HG03565 (cell line): ENCODE results near the gene ZNRF1.
"Not testable (repeated sequence)": the region's sequence is repeated elsewhere in the genome, so short reads cannot be mapped to it uniquely, and the experiment has no call there.

Experiments
- ATAC-seq: cut with Tn5 transposase; IDR thresholded peaks from one replicate; pipeline ENCODE4 v1.9.1; 2021; ENCODE audit warnings: mild to moderate bottlenecking, moderate library complexity; ENCODE audit not compliant: unreplicated experiment

The ZNRF1 gene

DNA sequence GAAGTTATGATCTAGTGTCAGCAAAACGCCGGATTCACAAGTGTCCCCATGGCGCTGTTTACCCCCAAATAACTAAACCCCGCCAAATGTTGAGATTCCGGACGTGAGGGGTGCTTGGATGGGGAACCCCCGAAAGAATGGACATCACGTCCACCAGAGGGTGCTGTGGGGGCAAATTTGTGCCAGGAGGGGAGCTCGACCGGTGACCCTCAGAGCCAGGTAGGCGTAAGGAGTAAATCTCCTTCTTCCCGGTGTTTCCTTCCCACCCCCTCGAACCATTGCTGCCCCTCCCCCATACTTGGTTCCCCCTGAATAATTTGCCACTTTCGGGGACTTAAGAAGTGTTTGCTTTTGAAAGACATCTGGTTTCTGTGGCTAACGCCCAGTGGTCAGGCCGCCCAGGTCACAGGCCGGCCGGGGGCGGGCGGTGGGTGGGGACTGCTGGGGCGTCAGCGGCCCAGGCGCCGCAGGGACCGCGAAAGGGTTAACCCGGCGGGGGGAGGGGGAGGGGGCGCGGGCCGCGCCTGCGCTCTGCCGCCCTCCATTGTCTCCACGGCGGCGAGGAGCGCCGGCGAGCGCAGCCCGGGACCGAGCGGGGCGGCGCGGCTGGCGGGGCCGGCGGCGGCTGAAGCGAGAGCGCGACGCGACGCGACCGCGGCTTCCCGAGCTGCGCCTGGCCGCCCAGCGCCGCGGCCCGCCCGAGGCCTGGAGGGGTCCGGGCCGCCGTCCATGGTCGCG lies at the start of gene ZNRF1:
TSS of gene ZNRF1 (plus strand) at position 544 of the 738 bp plus-strand sequence. CDS start 648 bp downstream, outside the sequence.
- peak; percentile 59 for ATAC-seq

DNA sequence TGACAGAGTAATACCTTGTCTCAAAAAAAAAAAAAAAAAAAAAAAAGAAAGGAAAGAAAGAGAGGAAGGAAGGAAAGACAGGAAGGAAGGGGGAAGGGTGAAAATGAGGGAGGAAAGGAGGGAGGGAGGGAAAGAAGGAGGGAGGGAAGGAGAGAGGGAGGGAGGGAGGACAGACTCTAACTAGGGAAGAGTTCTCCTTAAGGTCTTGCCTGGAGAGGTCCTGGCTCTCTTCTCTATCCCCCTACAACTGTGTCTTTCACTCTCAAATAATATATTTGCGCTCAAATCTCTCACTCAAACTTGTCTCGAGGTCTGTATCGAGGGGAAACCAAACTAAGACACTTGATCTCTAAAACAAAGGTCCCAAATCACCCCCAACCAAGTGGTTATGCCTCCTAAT lies 49.5 kb upstream of the ZNRF1 start:
- no peak for ATAC-seq

DNA sequence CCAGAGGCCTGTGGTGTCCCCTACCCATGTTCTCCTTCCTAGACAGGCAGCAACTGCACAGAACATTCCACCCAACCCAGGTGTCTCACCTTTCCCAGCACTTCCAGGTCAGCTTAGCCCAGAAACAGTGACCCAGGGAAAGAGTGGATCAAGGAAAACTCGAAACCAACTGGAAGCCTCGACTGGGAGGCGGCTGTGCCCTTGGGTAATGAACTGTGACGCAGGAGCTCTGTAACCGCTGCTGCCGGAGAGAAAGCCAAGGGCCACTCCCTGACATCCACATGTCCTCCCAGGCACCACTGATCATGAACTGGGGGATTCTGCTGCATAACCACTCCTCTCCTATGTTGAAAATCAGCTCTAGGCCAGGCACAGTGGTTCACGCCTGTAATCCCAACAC lies 48.3 kb upstream of the ZNRF1 start:
- no peak for ATAC-seq

DNA sequence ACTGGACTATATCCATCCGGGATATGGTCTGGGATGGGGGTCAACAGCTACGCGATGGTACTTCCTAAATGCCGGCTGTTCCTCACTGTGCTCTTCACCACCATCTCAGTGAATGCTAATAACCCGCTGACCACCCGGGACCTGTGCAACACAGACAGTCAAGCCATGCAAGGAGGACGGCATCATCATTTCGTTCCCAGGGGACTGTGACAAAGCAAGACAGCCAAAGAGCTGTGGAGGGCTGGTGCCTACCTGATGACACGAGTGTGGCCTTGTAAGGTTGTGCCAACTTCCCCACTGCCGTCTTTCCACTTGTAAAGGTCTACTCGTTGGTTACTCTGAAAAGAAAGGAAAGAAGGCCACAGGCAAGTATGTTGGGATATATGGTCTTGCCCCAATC lies 47.6 kb upstream of the ZNRF1 start:
- no peak for ATAC-seq

DNA sequence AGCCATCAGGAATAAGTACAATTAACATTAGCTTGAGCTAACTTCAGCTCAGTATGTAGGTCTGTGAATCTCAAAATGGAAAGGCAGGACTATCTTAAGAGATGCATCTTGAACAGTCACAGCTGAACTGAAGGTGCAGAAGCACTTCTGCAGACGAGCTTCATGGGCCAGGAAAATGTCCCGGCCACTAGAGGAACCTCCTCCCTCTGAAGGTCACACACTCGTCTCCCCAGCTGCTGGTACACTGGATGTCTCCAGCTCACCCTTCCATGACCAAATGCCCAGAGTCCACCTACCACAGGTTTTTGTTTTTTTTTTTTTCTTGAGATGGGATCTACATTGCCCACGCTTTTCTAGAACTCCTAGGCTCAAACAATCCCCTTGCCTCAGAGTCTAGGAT lies 47.1 kb upstream of the ZNRF1 start:
- ATAC-seq: no peak

DNA sequence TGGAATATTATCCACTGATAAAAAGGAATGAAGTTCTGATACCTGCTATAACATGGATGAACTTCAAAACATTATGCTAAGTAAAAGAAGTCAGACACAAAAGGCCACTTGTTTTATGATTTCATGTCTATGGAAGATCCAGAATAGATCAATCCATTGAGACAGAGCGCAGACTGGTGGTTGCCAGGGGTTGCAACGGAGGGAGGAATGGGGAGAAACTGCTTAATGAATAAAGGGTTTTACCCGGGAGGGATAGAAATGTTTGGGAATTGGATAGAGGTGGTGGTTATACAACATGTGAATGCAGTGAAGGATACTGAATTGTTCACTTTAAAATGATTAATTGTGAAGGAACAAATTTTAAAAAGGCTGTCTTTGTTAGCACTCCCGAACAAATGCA lies 44.1 kb upstream of the ZNRF1 start:
- ATAC-seq: no peak

DNA sequence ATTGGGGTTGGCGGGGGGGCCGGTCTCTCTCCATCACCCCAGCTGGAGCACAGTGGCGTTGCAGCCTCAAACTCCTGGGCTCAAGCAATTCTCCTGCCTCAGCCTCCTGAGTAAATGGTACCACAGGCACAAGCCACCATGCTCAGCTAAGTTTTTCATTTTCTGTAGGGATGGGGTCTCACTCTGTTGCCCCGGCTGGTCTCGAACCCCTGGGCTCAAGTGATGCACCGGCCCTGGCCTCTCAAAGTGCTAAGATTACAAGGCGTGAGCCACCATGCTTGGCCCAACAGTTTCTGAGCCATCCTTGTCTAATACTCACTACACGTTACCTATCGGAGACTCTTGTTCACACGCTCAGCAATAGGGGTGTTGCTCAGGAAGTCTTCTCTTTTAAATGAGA lies 25.5 kb upstream of the ZNRF1 start:
- ATAC-seq: no peak

DNA sequence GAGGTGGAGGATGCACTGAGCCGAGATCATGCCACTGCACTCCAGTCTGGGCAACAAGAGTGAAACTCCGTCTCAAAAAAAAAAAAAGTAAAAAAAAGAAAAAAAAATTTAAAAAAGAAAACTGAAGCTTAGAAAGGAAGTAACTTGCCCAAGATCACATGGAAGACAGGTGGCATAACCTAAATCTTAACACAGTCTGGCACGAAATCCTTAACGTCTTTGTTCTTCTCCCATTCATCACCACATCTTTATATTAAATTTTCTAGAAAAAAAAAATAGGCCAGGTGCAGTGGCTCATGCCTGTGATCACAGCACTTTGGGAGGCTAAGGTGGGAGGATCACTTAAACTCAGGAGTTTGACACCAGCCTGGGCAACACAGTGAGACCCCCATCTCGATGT lies 23.2 kb upstream of the ZNRF1 start:
- no peak for ATAC-seq

DNA sequence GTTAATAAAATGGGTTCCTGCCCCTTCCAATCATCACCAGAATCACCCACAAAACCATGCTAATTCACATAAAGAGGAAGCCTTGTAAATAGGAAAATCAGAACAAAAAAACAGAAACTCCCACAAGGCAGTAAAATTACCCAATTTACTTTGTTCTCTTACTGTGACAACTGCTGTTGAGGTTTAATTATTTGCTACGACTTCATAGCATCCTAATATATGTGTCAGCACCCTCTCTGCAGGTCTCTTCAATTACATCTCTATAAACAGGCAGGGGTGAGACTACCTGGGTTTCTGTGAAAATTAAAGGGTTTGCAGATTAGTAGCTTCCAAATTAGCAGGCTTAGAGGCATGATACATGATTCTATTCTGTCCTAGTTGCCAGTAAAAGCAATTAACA lies 16.6 kb upstream of the ZNRF1 start:
- ATAC-seq: no peak

DNA sequence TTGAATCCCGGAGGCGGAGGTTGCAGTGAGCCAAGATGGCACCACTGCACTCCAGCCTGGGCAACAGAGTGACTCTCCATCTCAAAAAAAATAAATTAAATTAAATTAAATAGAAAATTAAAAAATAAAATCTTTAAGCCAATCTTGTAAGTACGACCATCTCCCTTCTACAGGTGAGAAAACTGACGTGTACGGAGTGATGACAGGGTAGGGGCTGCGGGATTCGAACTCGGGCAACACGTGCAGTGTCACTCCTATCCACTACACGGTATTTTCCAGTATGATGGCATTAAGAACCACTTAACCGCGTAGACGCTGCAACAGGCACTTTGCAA lies 14.7 kb upstream of the ZNRF1 start:
- no peak for ATAC-seq

DNA sequence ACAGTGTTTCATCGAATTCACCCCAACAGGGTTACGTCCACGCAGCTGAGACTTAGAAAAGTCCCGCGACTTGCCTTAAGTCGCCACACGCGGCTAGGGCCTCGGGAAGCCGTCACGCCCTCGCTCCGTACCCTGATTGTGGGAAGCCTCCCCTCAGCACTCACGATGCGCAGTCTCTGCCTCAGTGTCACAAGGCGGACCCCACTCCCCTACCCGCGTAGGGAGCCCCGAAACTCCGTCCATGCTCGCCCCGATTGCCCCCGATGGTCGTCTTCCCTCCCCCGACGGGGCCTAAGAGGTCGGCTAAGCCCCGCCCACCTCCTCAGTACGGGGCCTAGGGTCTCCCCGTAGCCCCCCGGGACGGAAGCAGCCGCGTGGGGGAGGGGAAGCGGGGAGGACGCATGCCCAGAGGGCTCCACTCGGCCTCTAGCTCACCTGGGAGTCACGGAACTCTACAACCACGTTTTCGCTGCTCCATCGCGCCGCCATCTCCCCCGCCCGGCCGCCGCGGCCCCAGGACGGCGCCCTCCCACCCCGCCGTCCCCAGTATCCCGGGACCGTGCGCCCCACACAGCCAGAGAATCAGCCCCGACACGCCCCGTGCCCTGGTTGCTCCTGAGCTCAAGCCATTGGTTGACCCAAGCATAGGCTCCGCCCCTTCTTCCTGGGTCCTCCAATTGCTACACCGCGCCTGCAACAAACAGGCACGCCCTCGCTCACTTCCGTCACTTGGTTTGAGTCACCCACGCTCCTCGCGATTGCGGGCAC lies 14.1 kb upstream of the ZNRF1 start, which contains the start of gene WDR59:
TSS of gene WDR59 (minus strand) at position 595 of the 768 bp plus-strand sequence. CDS start at position 489, 106 bp downstream.
- peak; percentile 99 for ATAC-seq

DNA sequence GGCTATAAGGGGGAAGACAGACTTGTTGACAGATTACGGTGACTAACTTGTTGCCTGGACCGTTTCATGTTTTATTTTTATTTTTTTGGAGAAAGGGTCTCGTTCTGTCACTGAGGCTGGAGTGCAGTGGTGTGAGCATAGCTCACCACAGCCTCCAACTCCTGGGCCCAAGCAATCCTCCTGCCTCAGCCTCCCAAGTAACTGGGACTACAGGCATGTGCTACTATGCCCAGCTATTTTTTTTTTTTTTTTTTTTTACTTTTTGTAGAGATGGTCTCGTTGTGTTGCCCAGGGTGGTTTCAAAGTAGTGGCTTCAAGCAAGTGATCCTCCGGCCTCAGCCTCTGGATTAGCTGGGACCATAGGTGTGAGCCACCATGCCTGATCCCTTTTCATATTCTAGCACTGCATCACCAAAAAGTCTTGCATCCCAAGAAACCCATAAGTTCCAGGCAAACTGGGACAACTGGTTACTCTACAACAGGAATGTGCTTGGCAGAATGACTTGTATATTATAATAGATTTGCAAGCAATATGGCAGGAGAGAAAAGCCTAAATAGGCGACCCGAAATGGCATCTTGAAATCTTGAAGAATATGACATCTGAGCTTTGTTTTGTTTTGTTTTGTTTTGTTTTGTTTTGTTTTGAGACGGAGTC lies 11.7 kb upstream of the ZNRF1 start:
- no peak for ATAC-seq

DNA sequence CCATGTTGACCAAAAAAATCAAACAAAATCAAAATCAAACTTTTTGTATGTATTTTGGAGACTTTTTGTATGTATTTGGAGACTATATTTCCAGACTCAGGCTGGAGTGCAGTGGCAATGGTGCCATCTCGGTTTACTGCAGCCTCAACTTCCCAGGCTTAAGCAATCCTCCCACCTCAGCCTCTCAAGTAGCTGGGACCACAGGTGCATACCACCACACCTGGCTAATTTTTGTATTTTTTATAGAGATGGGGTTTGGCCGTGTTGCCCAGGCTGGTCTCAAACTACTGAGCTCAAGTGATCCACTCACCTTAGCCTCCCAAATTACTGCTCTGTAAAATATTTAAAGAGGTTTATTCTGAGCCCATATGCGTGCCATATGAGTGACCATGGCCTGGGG lies 9.0 kb upstream of the ZNRF1 start:
- ATAC-seq: not testable (repeated sequence)

DNA sequence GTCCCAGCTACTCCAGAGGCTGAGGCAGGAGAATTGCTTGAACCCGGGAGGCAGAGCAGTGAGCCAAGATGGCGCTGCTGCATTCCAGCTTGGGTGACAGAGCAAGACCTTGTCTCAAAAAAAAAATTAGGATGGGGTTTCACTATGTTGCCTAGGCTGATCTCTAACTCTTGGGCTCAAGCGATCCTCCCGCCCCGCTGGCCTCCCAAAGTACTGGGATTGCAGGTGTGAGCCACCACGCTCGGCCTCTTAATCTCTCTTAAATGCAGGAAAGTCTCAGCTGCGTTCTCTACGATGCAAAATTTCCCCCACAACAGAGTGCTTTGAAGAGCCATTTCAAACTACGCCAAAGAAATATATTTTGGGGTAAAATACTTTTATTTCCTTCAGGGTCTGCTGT lies 8.0 kb upstream of the ZNRF1 start:
- ATAC-seq: no peak

DNA sequence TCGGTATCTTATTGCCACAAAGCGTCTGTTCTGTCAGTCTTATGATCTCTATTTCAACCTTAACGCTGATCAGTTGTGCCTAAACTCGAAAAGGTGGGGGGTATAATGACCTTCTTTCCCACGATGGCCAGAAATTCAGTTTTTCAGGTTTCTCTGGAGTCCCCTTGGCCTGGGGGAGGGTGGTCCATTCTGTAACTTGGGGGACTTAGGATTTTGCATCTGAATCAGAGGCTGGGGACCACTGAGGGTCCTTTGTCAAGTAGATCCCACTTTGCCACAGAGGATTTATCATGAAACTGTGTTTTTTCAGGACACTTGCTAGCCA lies 7.6 kb upstream of the ZNRF1 start:
- no peak for ATAC-seq

DNA sequence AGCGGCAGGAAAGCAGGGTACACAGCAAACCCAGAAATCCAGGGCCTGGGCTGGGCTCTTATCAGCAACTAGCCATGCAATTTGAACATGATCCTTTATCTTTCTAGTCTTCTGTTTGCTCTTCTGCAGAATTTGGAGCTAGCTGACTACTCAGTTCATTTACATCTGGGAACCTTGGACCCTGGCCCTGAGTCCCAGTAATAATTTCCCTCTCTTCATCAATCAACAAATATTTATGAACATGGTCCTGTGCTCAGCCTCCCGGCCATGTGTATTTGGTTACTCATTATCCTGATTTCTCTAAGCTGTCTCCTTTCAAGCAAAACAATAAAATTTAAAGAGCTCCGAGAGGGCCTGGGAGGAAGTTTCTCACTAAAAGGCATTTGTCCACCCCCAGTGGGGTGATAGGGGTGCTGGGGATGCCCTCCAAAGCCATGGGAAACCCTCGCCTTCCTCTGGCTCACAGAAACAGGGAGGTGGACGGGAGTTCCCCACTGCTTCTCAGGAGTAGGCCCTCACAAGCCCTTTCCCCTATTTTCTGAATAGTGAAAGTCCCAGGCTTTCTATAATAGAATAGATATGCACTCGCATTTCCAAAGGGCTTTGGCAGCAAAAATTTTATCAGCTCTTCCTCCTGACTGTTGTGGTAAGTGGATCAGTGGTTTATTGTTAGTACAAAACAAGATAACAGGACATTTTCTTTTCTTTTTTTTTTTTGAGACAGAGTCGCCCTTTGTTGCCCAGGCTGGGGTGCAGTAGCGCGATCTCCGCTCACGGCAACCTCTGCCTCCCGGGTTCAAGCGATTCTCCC lies 7.0 kb upstream of the ZNRF1 start:
- no peak for ATAC-seq

DNA sequence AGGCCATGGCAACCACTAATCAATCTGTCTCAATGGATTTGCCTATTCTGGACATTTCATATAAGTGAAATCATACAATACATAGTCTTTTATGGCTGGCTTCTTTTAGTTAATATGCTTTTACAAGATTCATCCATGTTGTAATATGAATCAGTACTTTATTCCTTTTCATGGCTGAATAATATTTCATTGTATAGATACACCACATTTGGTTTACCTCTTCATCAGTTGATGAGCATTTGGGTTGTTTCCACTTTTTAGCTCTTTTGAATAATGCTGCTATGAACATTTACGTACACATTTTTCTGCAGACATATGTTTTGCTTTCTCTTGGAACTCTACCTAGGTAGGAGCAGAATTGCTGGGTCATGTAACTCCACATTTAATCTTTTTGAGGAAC lies 2.8 kb upstream of the ZNRF1 start:
- no peak for ATAC-seq

DNA sequence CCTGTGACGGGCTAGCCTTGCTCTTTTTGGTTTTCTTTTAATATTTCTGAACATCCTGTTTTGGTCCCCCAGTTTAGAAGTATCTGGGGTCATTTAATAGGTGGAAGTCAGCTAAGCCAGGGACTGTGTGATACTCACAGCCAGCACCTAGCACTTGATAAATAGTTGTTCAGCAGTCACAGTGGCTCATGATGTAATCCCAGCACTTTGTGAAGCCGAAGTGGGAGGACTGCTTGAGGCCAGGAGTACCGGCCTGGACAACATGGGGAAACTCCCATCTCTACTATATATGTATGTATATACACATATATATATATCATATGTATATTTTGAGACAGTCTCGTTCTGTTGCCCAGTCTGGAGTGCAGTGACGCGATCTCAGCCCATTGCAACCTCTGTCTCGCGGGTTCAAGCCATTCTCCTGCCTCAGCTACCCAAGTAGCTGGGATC lies 1.8 kb upstream of the ZNRF1 start:
- no peak for ATAC-seq

DNA sequence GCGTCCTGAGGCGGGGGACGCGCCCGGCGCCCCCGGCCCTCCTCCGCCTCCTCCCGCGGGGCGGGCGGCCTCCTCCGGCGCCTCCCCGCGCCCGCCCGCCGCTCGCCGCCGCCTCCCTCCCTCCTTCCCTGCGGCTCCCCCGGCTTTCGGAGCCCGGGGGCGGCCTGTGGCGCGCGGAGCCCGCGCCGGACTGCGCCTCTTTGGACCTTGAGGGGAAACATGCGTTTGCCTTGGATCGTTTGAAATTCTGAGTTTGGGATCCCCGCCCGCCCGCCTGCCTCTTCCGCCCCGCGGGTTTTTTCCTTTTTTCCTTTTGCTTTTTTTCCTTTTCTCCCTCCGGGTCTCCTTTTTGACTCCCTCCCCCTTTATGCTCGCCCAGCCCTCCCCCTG lies 390 bp downstream of the ZNRF1 start:
- ATAC-seq: peak; percentile 29

DNA sequence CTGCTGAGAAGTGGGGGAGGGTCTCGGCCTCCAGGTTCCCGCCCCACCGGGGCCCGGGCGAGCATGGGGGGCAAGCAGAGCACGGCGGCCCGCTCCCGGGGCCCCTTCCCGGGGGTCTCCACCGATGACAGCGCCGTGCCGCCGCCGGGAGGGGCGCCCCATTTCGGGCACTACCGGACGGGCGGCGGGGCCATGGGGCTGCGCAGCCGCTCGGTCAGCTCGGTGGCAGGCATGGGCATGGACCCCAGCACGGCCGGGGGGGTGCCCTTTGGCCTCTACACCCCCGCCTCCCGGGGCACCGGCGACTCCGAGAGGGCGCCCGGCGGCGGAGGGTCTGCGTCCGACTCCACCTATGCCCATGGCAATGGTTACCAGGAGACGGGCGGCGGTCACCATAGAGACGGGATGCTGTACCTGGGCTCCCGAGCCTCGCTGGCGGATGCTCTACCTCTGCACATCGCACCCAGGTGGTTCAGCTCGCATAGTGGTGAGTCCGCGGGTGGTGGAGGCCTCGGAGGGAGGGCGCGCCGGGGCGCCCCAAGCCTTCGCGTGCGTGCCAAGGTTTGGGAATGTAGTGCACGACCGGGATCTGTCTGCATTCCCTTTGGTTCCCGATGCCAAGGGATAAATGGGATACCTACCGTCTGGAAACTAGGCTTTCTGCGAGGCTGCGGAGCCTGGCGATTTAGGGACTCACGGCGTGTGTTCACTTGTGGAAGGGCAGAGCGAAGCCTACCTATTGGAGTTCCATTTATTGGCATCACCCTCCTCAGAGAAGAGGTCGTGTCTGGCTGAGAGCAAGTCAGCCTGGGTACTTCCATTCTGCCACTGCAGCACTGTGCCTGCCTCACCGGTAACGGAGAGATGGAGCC lies 1.0 kb downstream of the ZNRF1 start:
- ATAC-seq: peak; percentile 20
